Measurements from ENCODE around the gene PLEKHG3. TPM values are rescaled to one million over a fixed set of nuclear protein-coding genes. Genes with fewer than 3 reads are reported as not detected.

Gene PLEKHG3
- total and polyA plus RNA-seq, 2 of the 13 experiments (the other 11 are each of a cell fraction or from before 2014, with no cell fraction given) = 7.1 to 9.8 TPM

DNA sequence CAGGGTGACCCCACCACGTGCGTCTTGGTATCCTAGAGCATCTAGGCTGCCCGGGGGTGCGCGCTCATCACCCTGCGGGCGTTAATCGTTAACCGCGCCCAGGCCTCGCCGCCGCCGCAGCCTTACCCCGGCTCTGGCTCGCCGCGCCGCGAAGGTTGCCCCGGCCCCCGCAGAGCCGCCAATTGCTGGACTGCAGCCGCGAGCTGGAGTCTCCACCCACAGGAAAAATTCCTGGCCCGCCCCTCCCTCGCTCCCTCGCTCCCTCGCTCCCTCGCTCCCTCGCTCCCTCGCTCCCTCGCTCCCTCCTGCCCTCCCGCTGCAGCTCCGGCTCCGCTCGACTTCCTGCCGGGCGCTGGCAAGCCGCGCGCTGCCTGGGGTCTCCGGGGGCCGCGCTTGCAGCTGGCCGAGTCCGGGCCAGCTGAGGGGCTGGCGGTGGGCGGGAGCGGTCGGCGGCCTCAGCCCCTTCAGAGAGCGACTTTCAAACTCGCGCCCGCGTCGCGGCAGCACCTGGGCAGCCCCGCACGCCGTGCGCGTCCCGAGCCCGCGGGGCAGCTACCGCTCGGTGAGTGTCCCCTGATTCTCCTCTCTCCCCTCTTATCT lies at the start of gene PLEKHG3 (continued):
- TF ChIP-seq, protein P1, sequence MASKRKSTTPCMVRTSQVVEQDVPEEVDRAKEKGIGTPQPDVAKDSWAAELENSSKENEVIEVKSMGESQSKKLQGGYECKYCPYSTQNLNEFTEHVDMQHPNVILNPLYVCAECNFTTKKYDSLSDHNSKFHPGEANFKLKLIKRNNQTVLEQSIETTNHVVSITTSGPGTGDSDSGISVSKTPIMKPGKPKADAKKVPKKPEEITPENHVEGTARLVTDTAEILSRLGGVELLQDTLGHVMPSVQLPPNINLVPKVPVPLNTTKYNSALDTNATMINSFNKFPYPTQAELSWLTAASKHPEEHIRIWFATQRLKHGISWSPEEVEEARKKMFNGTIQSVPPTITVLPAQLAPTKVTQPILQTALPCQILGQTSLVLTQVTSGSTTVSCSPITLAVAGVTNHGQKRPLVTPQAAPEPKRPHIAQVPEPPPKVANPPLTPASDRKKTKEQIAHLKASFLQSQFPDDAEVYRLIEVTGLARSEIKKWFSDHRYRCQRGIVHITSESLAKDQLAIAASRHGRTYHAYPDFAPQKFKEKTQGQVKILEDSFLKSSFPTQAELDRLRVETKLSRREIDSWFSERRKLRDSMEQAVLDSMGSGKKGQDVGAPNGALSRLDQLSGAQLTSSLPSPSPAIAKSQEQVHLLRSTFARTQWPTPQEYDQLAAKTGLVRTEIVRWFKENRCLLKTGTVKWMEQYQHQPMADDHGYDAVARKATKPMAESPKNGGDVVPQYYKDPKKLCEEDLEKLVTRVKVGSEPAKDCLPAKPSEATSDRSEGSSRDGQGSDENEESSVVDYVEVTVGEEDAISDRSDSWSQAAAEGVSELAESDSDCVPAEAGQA (IDR thresholded peaks at IDR 0.05; ENCODE audit: low read depth) = no peak
- TF ChIP-seq, protein P1 (CRISPR knock-in tag; IDR thresholded peaks at IDR 0.05; ENCODE audit: borderline replicate concordance) = 0 out of 2 replicates have a peak, but pooled peaks have one; percentile 24
- 0 out of 2 replicates have a peak, but pooled peaks have one; percentile 58 for TF ChIP-seq ZIK1 (CRISPR knock-in tag; IDR thresholded peaks at IDR 0.05; ENCODE audit: borderline replicate concordance, low read depth)
- no peak for TF ChIP-seq SOX5 (CRISPR knock-in tag; IDR thresholded peaks at IDR 0.05; ENCODE audit: borderline replicate concordance)
- TF ChIP-seq DR1 (CRISPR knock-in tag; IDR thresholded peaks at IDR 0.05) = no peak
- TF ChIP-seq, protein P2, sequence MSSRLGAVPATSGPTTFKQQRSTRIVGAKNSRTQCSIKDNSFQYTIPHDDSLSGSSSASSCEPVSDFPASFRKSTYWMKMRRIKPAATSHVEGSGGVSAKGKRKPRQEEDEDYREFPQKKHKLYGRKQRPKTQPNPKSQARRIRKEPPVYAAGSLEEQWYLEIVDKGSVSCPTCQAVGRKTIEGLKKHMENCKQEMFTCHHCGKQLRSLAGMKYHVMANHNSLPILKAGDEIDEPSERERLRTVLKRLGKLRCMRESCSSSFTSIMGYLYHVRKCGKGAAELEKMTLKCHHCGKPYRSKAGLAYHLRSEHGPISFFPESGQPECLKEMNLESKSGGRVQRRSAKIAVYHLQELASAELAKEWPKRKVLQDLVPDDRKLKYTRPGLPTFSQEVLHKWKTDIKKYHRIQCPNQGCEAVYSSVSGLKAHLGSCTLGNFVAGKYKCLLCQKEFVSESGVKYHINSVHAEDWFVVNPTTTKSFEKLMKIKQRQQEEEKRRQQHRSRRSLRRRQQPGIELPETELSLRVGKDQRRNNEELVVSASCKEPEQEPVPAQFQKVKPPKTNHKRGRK (CRISPR knock-in tag; IDR thresholded peaks at IDR 0.05) = no peak
- TF ChIP-seq MXI1 (IDR thresholded peaks at IDR 0.05; ENCODE audit: borderline replicate concordance, low read depth, low read length) = no peak
- no peak for TF ChIP-seq POLR2AphosphoS5 (IDR thresholded peaks at IDR 0.05; ENCODE audit: low read depth, low read length)
- TF ChIP-seq ZNF446 (CRISPR knock-in tag; IDR thresholded peaks at IDR 0.05) = peak; percentile 32; the same call in 1 of the 2 replicates
- TF ChIP-seq, protein P3, sequence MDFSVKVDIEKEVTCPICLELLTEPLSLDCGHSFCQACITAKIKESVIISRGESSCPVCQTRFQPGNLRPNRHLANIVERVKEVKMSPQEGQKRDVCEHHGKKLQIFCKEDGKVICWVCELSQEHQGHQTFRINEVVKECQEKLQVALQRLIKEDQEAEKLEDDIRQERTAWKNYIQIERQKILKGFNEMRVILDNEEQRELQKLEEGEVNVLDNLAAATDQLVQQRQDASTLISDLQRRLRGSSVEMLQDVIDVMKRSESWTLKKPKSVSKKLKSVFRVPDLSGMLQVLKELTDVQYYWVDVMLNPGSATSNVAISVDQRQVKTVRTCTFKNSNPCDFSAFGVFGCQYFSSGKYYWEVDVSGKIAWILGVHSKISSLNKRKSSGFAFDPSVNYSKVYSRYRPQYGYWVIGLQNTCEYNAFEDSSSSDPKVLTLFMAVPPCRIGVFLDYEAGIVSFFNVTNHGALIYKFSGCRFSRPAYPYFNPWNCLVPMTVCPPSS (IDR thresholded peaks at IDR 0.05) = no peak
- TF ChIP-seq, protein P4, sequence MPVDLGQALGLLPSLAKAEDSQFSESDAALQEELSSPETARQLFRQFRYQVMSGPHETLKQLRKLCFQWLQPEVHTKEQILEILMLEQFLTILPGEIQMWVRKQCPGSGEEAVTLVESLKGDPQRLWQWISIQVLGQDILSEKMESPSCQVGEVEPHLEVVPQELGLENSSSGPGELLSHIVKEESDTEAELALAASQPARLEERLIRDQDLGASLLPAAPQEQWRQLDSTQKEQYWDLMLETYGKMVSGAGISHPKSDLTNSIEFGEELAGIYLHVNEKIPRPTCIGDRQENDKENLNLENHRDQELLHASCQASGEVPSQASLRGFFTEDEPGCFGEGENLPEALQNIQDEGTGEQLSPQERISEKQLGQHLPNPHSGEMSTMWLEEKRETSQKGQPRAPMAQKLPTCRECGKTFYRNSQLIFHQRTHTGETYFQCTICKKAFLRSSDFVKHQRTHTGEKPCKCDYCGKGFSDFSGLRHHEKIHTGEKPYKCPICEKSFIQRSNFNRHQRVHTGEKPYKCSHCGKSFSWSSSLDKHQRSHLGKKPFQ (CRISPR knock-in tag; IDR thresholded peaks at IDR 0.05; ENCODE audit: insufficient replicate concordance) = peak; percentile 60
- no peak for TF ChIP-seq HOXA5 (CRISPR knock-in tag; IDR thresholded peaks at IDR 0.05)
- TF ChIP-seq ZSCAN30 (CRISPR knock-in tag; IDR thresholded peaks at IDR 0.05) = no peak
- TF ChIP-seq ZNF674 (CRISPR knock-in tag; IDR thresholded peaks at IDR 0.05; ENCODE audit: low read depth) = no peak
- TF ChIP-seq KDM3A (CRISPR knock-in tag; IDR thresholded peaks at IDR 0.05; ENCODE audit: low read depth) = 0 out of 2 replicates have a peak, but pooled peaks have one; percentile 54
- no peak for TF ChIP-seq MBNL3 (CRISPR knock-in tag; conservative IDR thresholded peaks at IDR 0.05)
- TF ChIP-seq SMYD3 (CRISPR knock-in tag; IDR thresholded peaks at IDR 0.05) = no peak
- TF ChIP-seq CENPT (CRISPR knock-in tag; IDR thresholded peaks at IDR 0.05; ENCODE audit: low read depth) = no peak
- TF ChIP-seq, protein P5, sequence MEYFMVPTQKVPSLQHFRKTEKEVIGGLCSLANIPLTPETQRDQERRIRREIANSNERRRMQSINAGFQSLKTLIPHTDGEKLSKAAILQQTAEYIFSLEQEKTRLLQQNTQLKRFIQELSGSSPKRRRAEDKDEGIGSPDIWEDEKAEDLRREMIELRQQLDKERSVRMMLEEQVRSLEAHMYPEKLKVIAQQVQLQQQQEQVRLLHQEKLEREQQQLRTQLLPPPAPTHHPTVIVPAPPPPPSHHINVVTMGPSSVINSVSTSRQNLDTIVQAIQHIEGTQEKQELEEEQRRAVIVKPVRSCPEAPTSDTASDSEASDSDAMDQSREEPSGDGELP (IDR thresholded peaks at IDR 0.05; ENCODE audit: borderline replicate concordance, low read depth) = peak; percentile 15; the same call in 1 of the 2 replicates
